B cell (primary cell): ENCODE data around the gene SAP130. TPM values are rescaled to one million over a fixed set of nuclear protein-coding genes. Genes with fewer than 3 reads are reported as not detected.

Experiments used
- ATAC-seq: fragments of 200-7000 bp; cut with Tn5 transposase; one replicate; pipeline ENCODE4 v1.10.0; 2021; ENCODE audit warnings: low read depth, mild to moderate bottlenecking, moderate number of reproducible peaks, moderate library complexity
- CTCF ChIA-PET: fragments of 350-600 bp; sonication (Branson Sonifier 250); formaldehyde crosslinking; loops from one replicate; lab custom pipeline; 2021; ENCODE audit warnings: antibody characterized with exemption, inconsistent platforms; lab: Charles Lee
- POLR2A ChIA-PET: fragments of 350-600 bp; sonication (Branson Sonifier 250); formaldehyde crosslinking; loops from one replicate; lab custom pipeline; 2021; ENCODE audit warnings: antibody characterized with exemption; lab: Charles Lee
- DNase-seq: peaks from one replicate; pipeline ENCODE4 v3.0.0; 2013
- H2AFZ ChIP-seq: 2 replicates; pipeline ENCODE4 v1.6.1; 2012; ENCODE audit warnings: mild to moderate bottlenecking, low read depth, low read length; ENCODE audit not compliant: insufficient read depth, poor library complexity, severe bottlenecking
- H3K27ac ChIP-seq, 2 donors: 1 replicate in 1 of 2; 2 replicates in 1 of 2; pipeline ENCODE4 v1.5.1; 2012 to 2013; ENCODE audit warnings: low read length in 2 of 2, mild to moderate bottlenecking in 2 of 2, moderate library complexity in 1 of 2
- H3K27me3 ChIP-seq, 4 experiments: fragments of 200-600 bp in 1 of 4; sonication (generic) in 1 of 4; replicated peaks in 1 of 4; 1 replicate in 2 of 4; 2 replicates in 2 of 4; pipeline versions ENCODE4 v1.6.1 to v1.7.0; 2013 to 2016; ENCODE audit warnings: low read length in 3 of 4, mild to moderate bottlenecking in 2 of 4, mixed read lengths in 1 of 4, moderate library complexity in 1 of 4; ENCODE audit not compliant: insufficient read depth in 4 of 4, control insufficient read depth in 3 of 4; ENCODE audit errors: control extremely low read depth in 1 of 4
- H3K36me3 ChIP-seq, 2 experiments: replicated peaks in 1 of 2; 1 replicate in 1 of 2; 2 replicates in 1 of 2; pipeline versions ENCODE4 v1.6.1 to v1.7.1; 2013; ENCODE audit warnings: low read length in 1 of 2; ENCODE audit not compliant: insufficient read depth in 2 of 2, control insufficient read depth in 1 of 2; ENCODE audit errors: control extremely low read depth in 1 of 2, extremely low read depth in 1 of 2
- H3K4me1 ChIP-seq, 2 donors: fragments of 200-600 bp in 1 of 2; sonication (generic) in 1 of 2; 1 replicate in 1 of 2; 2 replicates in 1 of 2; pipeline versions ENCODE4 v1.5.1 to v1.6.1; 2013 to 2017; ENCODE audit warnings: low read length in 2 of 2; ENCODE audit not compliant: control insufficient read depth in 2 of 2, insufficient read depth in 2 of 2
- H3K4me2 ChIP-seq: replicated peaks from 2 replicates; pipeline ENCODE3; 2012; ENCODE audit warnings: mild to moderate bottlenecking, low read depth, low read length; ENCODE audit not compliant: poor library complexity, severe bottlenecking
- H3K4me3 ChIP-seq, 5 experiments: fragments of 200-600 bp in 1 of 5; sonication (generic) in 1 of 5; 1 replicate in 3 of 5; 2 replicates in 2 of 5; pipeline versions ENCODE4 v1.5.1 to v1.7.0; 2011 to 2016; ENCODE audit warnings: low read length in 4 of 5, mild to moderate bottlenecking in 4 of 5, low read depth in 2 of 5, control low read depth in 1 of 5, moderate library complexity in 1 of 5; ENCODE audit not compliant: insufficient read depth in 1 of 5; ENCODE audit errors: control extremely low read depth in 1 of 5, extremely low read depth in 1 of 5
- H3K79me2 ChIP-seq: fragments of 200-600 bp; sonication (generic); one replicate; pipeline ENCODE4 v1.6.0; 2016; ENCODE audit warnings: low read length; ENCODE audit not compliant: control insufficient read depth, insufficient read depth
- H3K9ac ChIP-seq: fragments of 200-600 bp; sonication (generic); 2 replicates; pipeline ENCODE4 v1.6.1; 2017; ENCODE audit warnings: mild to moderate bottlenecking, low read length, moderate library complexity
- H3K9me3 ChIP-seq, 3 donors: one replicate each; pipeline versions ENCODE4 v1.6.1 to v1.7.1; 2013; ENCODE audit warnings: low read length in 2 of 3; ENCODE audit not compliant: control insufficient read depth in 2 of 3, insufficient read depth in 1 of 3; ENCODE audit errors: control extremely low read depth in 1 of 3
- H4K20me1 ChIP-seq: 2 replicates; pipeline ENCODE4 v1.6.0; 2012; ENCODE audit warnings: mild to moderate bottlenecking, low read length; ENCODE audit not compliant: insufficient read depth, control insufficient read depth, poor library complexity, severe bottlenecking
- H3K27ac Mint-ChIP-seq: one replicate; pipeline ENCODE4 v1.8.0; 2021; ENCODE audit warnings: mixed read lengths
- H3K27me3 Mint-ChIP-seq: one replicate; pipeline ENCODE4 v1.8.0; 2021; ENCODE audit warnings: mixed read lengths
- H3K4me1 Mint-ChIP-seq: one replicate; pipeline ENCODE4 v1.8.0; 2021; ENCODE audit warnings: mixed read lengths
- H3K4me3 Mint-ChIP-seq: one replicate; pipeline ENCODE4 v1.8.0; 2021; ENCODE audit warnings: mixed read lengths
- H3K9me3 Mint-ChIP-seq: one replicate; pipeline ENCODE4 v1.8.0; 2022; ENCODE audit warnings: mixed read lengths; ENCODE audit not compliant: insufficient read depth
- EZH2 ChIP-seq: IDR thresholded peaks from 2 replicates; pipeline ENCODE4 v1.6.1; 2012; ENCODE audit warnings: borderline replicate concordance, low read depth, mild to moderate bottlenecking, moderate library complexity, low read length; ENCODE audit not compliant: insufficient read depth, poor library complexity, severe bottlenecking
- WGBS: methylation state at CpG from one replicate; pipeline ENCODE4 v1.1.5; 2013; ENCODE audit warnings: missing lambda C conversion rate; ENCODE audit not compliant: insufficient coverage; 5-methylcytosine and 5-hydroxymethylcytosine counted together
- intact Hi-C: fragments of 100-400 bp; cut with micrococcal nuclease; formaldehyde crosslinking; loops from one replicate; pipeline ENCODE4 v1.10.0; 2022
- polyA plus RNA-seq: library from polyadenylated mRNA; depleted of rRNA; stranded (reverse); fragments of >200 nt; gene quantifications from 2 replicates; pipeline ENCODE4 v1.2.3, GENCODE V29; 2012
- total RNA-seq, 2 donors: library from RNA; stranded (reverse); fragments of 120-200 nt in 1 of 2; gene quantifications; 1 replicate in 1 of 2; 2 replicates in 1 of 2; pipeline versions ENCODE4 v1.2.3 to v1.2.4, GENCODE V29; 2013 to 2022
- TF ChIP-seq, protein P1 (sequence below): fragments of 200-600 bp; IDR thresholded peaks from one replicate; pipeline ENCODE4 v1.8.0; 2022; ENCODE audit warnings: antibody characterized with exemption, mild to moderate bottlenecking

Gene SAP130
- total and polyA plus RNA-seq, 2 donors (not counting 1 experiment from before 2014, with no cell fraction given), result 13.4 to 40.1 TPM

DNA sequence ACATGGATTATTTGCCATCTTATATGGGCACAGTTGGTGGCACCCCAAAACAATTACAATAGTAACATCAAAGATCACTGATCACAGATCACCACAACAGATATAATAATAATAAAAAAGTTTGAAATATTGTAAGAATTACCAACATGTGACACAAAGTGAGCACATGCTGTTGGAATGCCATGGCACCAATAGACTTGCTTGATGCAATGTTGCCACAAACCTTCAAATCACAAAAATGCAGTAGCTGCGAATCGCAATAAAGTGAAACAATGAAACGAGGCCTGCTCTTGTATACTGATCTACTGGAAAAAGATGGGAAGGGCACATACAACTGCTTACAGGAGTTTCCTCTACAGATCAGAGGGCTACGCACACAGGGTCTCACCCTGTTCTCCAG lies 109.9 kb downstream of the SAP130 start:
- Histone ChIP-seq H2AFZ (no peak overlapping the region), H3K79me2 (no peaks in the 10 kb centered on the region), H3K36me3 (no peaks in the 10 kb centered on the region), H4K20me1 (no peaks in the 10 kb centered on the region), H3K9ac (no peak overlapping the region), H3K4me1 (no peaks in the 10 kb centered on the region), H3K27me3 (peaks cover 0 to 2% (median 0%) of the 10 kb centered on the region in 4 experiments), H3K4me2 (no peak overlapping the region), H3K4me3 (no peak overlapping the region), H3K9me3 (no peaks in the 10 kb centered on the region), H3K27ac (no peak overlapping the region)
- H3K27ac Mint-ChIP-seq, result no peak overlapping the region
- intact Hi-C loops, result no loop called here
- no peaks in the 10 kb centered on the region for H3K27me3 Mint-ChIP-seq
- 97% methylated on average over 4 of the region's 4 CpGs for WGBS
- no peaks in the 10 kb centered on the region for H3K4me1 Mint-ChIP-seq
- H3K4me3 Mint-ChIP-seq, result no peak overlapping the region
- no peak for TF ChIP-seq EZH2
- TF ChIP-seq, protein P1, sequence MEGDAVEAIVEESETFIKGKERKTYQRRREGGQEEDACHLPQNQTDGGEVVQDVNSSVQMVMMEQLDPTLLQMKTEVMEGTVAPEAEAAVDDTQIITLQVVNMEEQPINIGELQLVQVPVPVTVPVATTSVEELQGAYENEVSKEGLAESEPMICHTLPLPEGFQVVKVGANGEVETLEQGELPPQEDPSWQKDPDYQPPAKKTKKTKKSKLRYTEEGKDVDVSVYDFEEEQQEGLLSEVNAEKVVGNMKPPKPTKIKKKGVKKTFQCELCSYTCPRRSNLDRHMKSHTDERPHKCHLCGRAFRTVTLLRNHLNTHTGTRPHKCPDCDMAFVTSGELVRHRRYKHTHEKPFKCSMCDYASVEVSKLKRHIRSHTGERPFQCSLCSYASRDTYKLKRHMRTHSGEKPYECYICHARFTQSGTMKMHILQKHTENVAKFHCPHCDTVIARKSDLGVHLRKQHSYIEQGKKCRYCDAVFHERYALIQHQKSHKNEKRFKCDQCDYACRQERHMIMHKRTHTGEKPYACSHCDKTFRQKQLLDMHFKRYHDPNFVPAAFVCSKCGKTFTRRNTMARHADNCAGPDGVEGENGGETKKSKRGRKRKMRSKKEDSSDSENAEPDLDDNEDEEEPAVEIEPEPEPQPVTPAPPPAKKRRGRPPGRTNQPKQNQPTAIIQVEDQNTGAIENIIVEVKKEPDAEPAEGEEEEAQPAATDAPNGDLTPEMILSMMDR, result no peak
- ChIA-PET POLR2A (no interaction called here), CTCF (no interaction called here)
- DNase-seq (no peak), ATAC-seq (no peak)
- no peaks in the 10 kb centered on the region for H3K9me3 Mint-ChIP-seq

GRCh38 chr2:127913808-127914457 lies 113.9 kb downstream of the SAP130 start:
- H3K4me1 Mint-ChIP-seq, result no peaks in the 10 kb centered on the region
- no peaks in the 10 kb centered on the region for H3K9me3 Mint-ChIP-seq
- TF ChIP-seq EZH2, result no peak
- TF ChIP-seq, protein P1, result no peak
- Histone ChIP-seq H3K4me1 (no peaks in the 10 kb centered on the region), H3K36me3 (no peaks in the 10 kb centered on the region), H3K79me2 (no peaks in the 10 kb centered on the region), H3K9ac (no peak overlapping the region), H3K4me2 (no peak overlapping the region), H3K27me3 (no peaks in the 10 kb centered on the region), H3K4me3 (no peak overlapping the region), H3K9me3 (peaks cover 0 to 1% (median 0%) of the 10 kb centered on the region in 3 donors), H4K20me1 (no peaks in the 10 kb centered on the region), H3K27ac (no peak overlapping the region), H2AFZ (no peak overlapping the region)
- H3K27me3 Mint-ChIP-seq, result no peaks in the 10 kb centered on the region
- 90% methylated on average over 4 of the region's 8 CpGs for WGBS
- H3K4me3 Mint-ChIP-seq, result no peak overlapping the region
- ChIA-PET CTCF (no interaction called here), POLR2A (no interaction called here)
- DNase-seq (no peak), ATAC-seq (no peak)
- H3K27ac Mint-ChIP-seq, result no peak overlapping the region
- intact Hi-C loops, result no loop called here
